SK-N-SH treated with all-trans-retinoic acid at 6 μM for 48 hours (cell line): Measurements from ENCODE around the gene NCAPG2.

ENCODE experiments used
- ISL1 ChIP-seq: fragments of 250-450 bp; sonication (Bioruptor Pico); IDR thresholded peaks from 2 replicates; pipeline ENCODE4 v2.1.2; 2022; ENCODE audit warnings: mild to moderate bottlenecking, moderate library complexity
- RARB ChIP-seq: fragments of 250-450 bp; sonication (Bioruptor Pico); IDR thresholded peaks from 2 replicates; pipeline ENCODE4 v1.8.0; 2021; ENCODE audit warnings: mild to moderate bottlenecking, moderate library complexity
- TF ChIP-seq, protein P1 (sequence below): fragments of 250-450 bp; sonication (Bioruptor Pico); IDR thresholded peaks from 2 replicates; pipeline ENCODE4 v1.8.0; 2020; ENCODE audit warnings: mild to moderate bottlenecking, moderate library complexity, borderline replicate concordance
- TF ChIP-seq, protein P2 (sequence below): fragments of 250-450 bp; sonication (Bioruptor Pico); IDR thresholded peaks from 2 replicates; pipeline ENCODE4 v1.8.0; 2021; ENCODE audit warnings: low read depth, mild to moderate bottlenecking, moderate library complexity, borderline replicate concordance

DNA sequence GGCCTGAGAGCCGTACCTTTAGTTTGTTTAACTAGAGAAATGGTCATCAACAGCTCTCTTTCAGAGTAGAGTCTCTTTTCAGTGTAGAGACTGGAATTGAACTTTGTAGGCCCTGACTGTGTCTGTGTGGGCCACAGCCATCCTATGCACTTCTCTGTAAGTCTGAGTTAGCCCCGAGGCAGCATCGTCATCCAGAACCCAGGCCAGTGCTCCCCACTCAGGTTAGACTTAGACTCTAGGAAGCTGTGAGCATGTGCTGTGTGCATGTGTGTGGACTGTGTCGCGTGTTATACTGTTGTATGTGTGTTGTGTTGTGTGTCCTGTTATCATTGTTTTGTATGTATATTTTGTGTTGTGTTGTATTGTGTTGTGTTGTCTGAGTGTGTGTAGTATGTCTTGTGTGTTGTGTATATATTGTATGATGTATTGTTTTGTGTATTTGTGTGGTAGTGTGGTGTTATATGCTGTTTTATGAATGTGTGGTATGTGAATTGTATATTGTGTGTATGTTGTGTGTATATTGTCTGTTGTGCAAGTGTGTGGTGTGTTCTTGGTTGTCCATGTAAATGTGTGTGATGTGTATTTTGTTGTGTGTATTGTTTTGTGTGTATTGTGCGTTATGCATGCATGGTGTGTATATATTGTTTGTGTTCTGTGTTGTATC is 18.1 kb upstream of the NCAPG2 start:
- TF ChIP-seq, protein P1, sequence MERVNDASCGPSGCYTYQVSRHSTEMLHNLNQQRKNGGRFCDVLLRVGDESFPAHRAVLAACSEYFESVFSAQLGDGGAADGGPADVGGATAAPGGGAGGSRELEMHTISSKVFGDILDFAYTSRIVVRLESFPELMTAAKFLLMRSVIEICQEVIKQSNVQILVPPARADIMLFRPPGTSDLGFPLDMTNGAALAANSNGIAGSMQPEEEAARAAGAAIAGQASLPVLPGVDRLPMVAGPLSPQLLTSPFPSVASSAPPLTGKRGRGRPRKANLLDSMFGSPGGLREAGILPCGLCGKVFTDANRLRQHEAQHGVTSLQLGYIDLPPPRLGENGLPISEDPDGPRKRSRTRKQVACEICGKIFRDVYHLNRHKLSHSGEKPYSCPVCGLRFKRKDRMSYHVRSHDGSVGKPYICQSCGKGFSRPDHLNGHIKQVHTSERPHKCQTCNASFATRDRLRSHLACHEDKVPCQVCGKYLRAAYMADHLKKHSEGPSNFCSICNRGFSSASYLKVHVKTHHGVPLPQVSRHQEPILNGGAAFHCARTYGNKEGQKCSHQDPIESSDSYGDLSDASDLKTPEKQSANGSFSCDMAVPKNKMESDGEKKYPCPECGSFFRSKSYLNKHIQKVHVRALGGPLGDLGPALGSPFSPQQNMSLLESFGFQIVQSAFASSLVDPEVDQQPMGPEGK = no peak
- TF ChIP-seq, protein P2, sequence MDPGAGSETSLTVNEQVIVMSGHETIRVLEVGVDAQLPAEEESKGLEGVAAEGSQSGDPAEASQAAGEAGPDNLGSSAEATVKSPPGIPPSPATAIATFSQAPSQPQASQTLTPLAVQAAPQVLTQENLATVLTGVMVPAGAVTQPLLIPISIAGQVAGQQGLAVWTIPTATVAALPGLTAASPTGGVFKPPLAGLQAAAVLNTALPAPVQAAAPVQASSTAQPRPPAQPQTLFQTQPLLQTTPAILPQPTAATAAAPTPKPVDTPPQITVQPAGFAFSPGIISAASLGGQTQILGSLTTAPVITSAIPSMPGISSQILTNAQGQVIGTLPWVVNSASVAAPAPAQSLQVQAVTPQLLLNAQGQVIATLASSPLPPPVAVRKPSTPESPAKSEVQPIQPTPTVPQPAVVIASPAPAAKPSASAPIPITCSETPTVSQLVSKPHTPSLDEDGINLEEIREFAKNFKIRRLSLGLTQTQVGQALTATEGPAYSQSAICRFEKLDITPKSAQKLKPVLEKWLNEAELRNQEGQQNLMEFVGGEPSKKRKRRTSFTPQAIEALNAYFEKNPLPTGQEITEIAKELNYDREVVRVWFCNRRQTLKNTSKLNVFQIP = no peak
- TF ChIP-seq RARB (CRISPR knock-in tag) (no peak), ISL1 (no peak)
